GM12878 (cell line): ENCODE results near the gene HS6ST3. TPM values are rescaled to one million over a fixed set of nuclear protein-coding genes. Genes with fewer than 3 reads are reported as not detected.

Experiments used
- ATAC-seq: fragments of 200-7000 bp; cut with Tn5 transposase; 3 replicates; pipeline ENCODE4 v1.9.1; 2020; ENCODE audit warnings: mild to moderate bottlenecking, moderate library complexity
- BruUV-seq: library from RNA; stranded (reverse); fragments of 400-500 nt; replicated peaks from 2 replicates; lab custom pipeline; 2021; lab: Mats Ljungman, UMichigan
- CTCF ChIA-PET: fragments of 300-600 bp; sonication (Branson Sonifier 250); formaldehyde crosslinking; extraction: SDS; loops from one replicate; lab custom pipeline; 2021; ENCODE audit warnings: inconsistent platforms; lab: Yijun Ruan, JAX
- POLR2A ChIA-PET: fragments of 350-600 bp; formaldehyde crosslinking; extraction: SDS; loops from one replicate; lab custom pipeline; 2021; ENCODE audit warnings: inconsistent platforms; lab: Charles Lee
- RAD21 ChIA-PET: fragments of 300-600 bp; sonication (Branson Sonifier 250); formaldehyde crosslinking; loops from one replicate; lab custom pipeline; 2023; ENCODE audit warnings: antibody characterized with exemption; ENCODE audit not compliant: unreplicated experiment; lab: Charles Lee
- SMC1A ChIA-PET: fragments of 300-600 bp; sonication (Branson Sonifier 250); formaldehyde crosslinking; loops from one replicate; lab custom pipeline; 2023; ENCODE audit not compliant: unreplicated experiment, uncharacterized antibody; lab: Charles Lee
- DNase-seq: peaks from one replicate; pipeline ENCODE4 v3.0.0-alpha.2; 2011; ENCODE audit warnings: low read depth, low spot score
- FAIRE-seq: peaks from 3 replicates; lab custom pipeline; 2011; peaks lifted over from hg19 to GRCh38; lab: Jason Lieb, UNC
- H2AFZ ChIP-seq: 2 replicates; pipeline ENCODE4 v1.6.0; 2011; ENCODE audit warnings: low read depth, low read length, control low read depth; ENCODE audit not compliant: control insufficient read depth
- H3K27ac ChIP-seq: 2 replicates; pipeline ENCODE4 v1.5.1; 2011; ENCODE audit warnings: control low read depth; ENCODE audit not compliant: control insufficient read depth, insufficient read depth
- H3K27me3 ChIP-seq, 2 experiments: replicated peaks in 1 of 2; 2 replicates each; pipeline versions ENCODE4 v1.6.0 to v1.6.1; 2011; ENCODE audit warnings: low read length in 1 of 2; ENCODE audit not compliant: control insufficient read depth in 2 of 2, insufficient read depth in 2 of 2
- H3K36me3 ChIP-seq, 2 experiments: 2 replicates each; pipeline ENCODE4 v1.5.1; 2011; ENCODE audit warnings: low read length in 1 of 2; ENCODE audit not compliant: control insufficient read depth in 2 of 2, insufficient read depth in 2 of 2
- H3K4me1 ChIP-seq: 2 replicates; pipeline ENCODE4 v1.6.1; 2011; ENCODE audit warnings: mild to moderate bottlenecking, low read length, moderate library complexity, mixed read lengths; ENCODE audit not compliant: control insufficient read depth, insufficient read depth
- H3K4me2 ChIP-seq: 2 replicates; pipeline ENCODE4 v1.6.0; 2011; ENCODE audit warnings: control low read depth; ENCODE audit not compliant: control insufficient read depth, insufficient read depth
- H3K4me3 ChIP-seq: fragments of 200-600 bp; sonication (generic); 2 replicates; pipeline ENCODE4 v1.5.1; 2016
- H3K79me2 ChIP-seq: 2 replicates; pipeline ENCODE4 v1.6.0; 2011; ENCODE audit warnings: low read length; ENCODE audit not compliant: control insufficient read depth, insufficient read depth
- H3K9ac ChIP-seq: 2 replicates; pipeline ENCODE4 v1.8.0; 2011; ENCODE audit warnings: low read length, control low read depth, mixed read lengths; ENCODE audit not compliant: control insufficient read depth, insufficient read depth
- H3K9me3 ChIP-seq: replicated peaks from 3 replicates; pipeline ENCODE4 v1.5.1; 2011; ENCODE audit warnings: mild to moderate bottlenecking, low read length; ENCODE audit not compliant: control insufficient read depth, insufficient read depth
- H4K20me1 ChIP-seq: 2 replicates; pipeline ENCODE4 v1.6.0; 2011; ENCODE audit not compliant: control insufficient read depth, insufficient read depth
- CHD1 ChIP-seq: IDR thresholded peaks from 2 replicates; pipeline ENCODE4 v1.6.1; 2012; ENCODE audit warnings: low read depth, low read length, improper control_type of control experiment
- E4F1 ChIP-seq: fragments of 450-650 bp; IDR thresholded peaks from 2 replicates; pipeline ENCODE4 v1.6.1; 2018; ENCODE audit warnings: borderline replicate concordance, mild to moderate bottlenecking; ENCODE audit not compliant: partially characterized antibody
- EZH2 ChIP-seq: IDR thresholded peaks from 2 replicates; pipeline ENCODE4 v1.6.1; 2012; ENCODE audit warnings: low read depth, mild to moderate bottlenecking, control low read depth, inconsistent platforms, low read length, borderline replicate concordance; ENCODE audit not compliant: control insufficient read depth
- GATAD2B ChIP-seq: fragments of 450-650 bp; conservative IDR thresholded peaks from 2 replicates; pipeline ENCODE4 v1.6.1; 2017; ENCODE audit warnings: low read depth, mild to moderate bottlenecking, moderate library complexity
- HDAC6 ChIP-seq: fragments of 200-600 bp; sonication (generic); IDR thresholded peaks from one replicate; pipeline ENCODE4 v1.8.0; 2017; ENCODE audit warnings: antibody characterized with exemption; ENCODE audit not compliant: unreplicated experiment
- HSF1 ChIP-seq: fragments of 150-350 bp; IDR thresholded peaks from 2 replicates; pipeline ENCODE4 v1.6.1; 2014; ENCODE audit warnings: mild to moderate bottlenecking, low read depth, low read length
- IKZF1 ChIP-seq: fragments of 450-650 bp; conservative IDR thresholded peaks from 2 replicates; pipeline ENCODE4 v1.6.1; 2017; ENCODE audit warnings: antibody characterized with exemption, mild to moderate bottlenecking
- MEF2A ChIP-seq: IDR thresholded peaks from 2 replicates; pipeline ENCODE4 v1.6.1; 2011; ENCODE audit warnings: low read depth, mild to moderate bottlenecking, low read length, moderate library complexity; ENCODE audit not compliant: insufficient read depth
- NKRF ChIP-seq: fragments of 450-650 bp; conservative IDR thresholded peaks from 2 replicates; pipeline ENCODE4 v1.6.1; 2017; ENCODE audit warnings: mild to moderate bottlenecking, moderate library complexity
- POLR2AphosphoS2 ChIP-seq: IDR thresholded peaks from 2 replicates; pipeline ENCODE4 v1.6.1; 2011; ENCODE audit warnings: low read depth, mild to moderate bottlenecking, low read length, improper control_type of control experiment, moderate library complexity
- USF1 ChIP-seq: IDR thresholded peaks from 2 replicates; pipeline ENCODE4 v1.6.1; 2011; ENCODE audit warnings: borderline replicate concordance, low read depth, mild to moderate bottlenecking, moderate library complexity, mixed read lengths, low read length; ENCODE audit not compliant: insufficient read depth; ENCODE audit errors: extremely low read length
- YBX1 ChIP-seq: fragments of 450-650 bp; IDR thresholded peaks from 2 replicates; pipeline ENCODE4 v1.6.1; 2016; ENCODE audit warnings: antibody characterized with exemption
- ZNF622 ChIP-seq: fragments of 450-650 bp; IDR thresholded peaks from 2 replicates; pipeline ENCODE4 v1.6.1; 2017; ENCODE audit warnings: mild to moderate bottlenecking, inconsistent platforms
- WGBS: methylation state at CpG from one replicate; pipeline ENCODE4 v1.1.6; 2016; ENCODE audit warnings: low lambda C conversion rate; ENCODE audit not compliant: insufficient replicate concordance, insufficient coverage; ENCODE audit errors: missing lambda C conversion rate; 5-methylcytosine and 5-hydroxymethylcytosine counted together
- in situ Hi-C: fragments of 300-500 bp; cut with MboI; formaldehyde crosslinking; loops from 9 replicates; pipeline ENCODE4 v1.14.3; 2018; ENCODE audit warnings: mixed read lengths
- intact Hi-C: fragments of 100-400 bp; cut with micrococcal nuclease; formaldehyde crosslinking; loops from one replicate; pipeline ENCODE4 v1.14.2; 2022; ENCODE audit not compliant: unreplicated experiment
- polyA plus RNA-seq, 11 experiments: library from polyadenylated mRNA; depleted of rRNA in 4 of 11; unstranded in 6 of 11; stranded (reverse) in 5 of 11; fragments of >200 nt; fragmentation: Nextera tagmentation in 4 of 11; fragmentation: Illumina TruSeq in 1 of 11; extraction: Ambion mirVana in 4 of 11; extraction: Trizol in 1 of 11; gene quantifications; 1 replicate in 1 of 11; 2 replicates in 10 of 11; pipeline versions ENCODE4 v1.2.1 to v1.2.3, GENCODE V29; 2011 to 2016; ENCODE audit warnings: inconsistent platforms in 2 of 11, missing spikeins in 2 of 11, low read depth in 1 of 11
- total RNA-seq, 4 experiments: library from RNA; depleted of rRNA in 3 of 4; stranded (reverse); fragments of >200 nt in 3 of 4; fragmentation: Illumina TruSeq in 1 of 4; extraction: Trizol in 1 of 4; gene quantifications; 2 replicates each; pipeline versions ENCODE4 v1.2.1 to v1.2.3, GENCODE V29; 2013 to 2021

The HS6ST3 gene
- total and polyA plus RNA-seq, 10 of the 15 experiments (the other 5 are each of a cell fraction or from before 2014, with no cell fraction given), result under 0.01 to 2.9 TPM; not detected in 8

- ChIA-PET POLR2A (no interaction called here), CTCF (no interaction called here), SMC1A (no interaction called here), RAD21 (no interaction called here)
- Histone ChIP-seq H3K4me2 (no peak overlapping the region), H3K4me1 (no peaks in the 10 kb centered on the region), H4K20me1 (no peaks in the 10 kb centered on the region), H3K9me3 (no peaks in the 10 kb centered on the region), H3K79me2 (no peaks in the 10 kb centered on the region), H2AFZ (no peak overlapping the region), H3K27me3 (no peaks in the 10 kb centered on the region), H3K9ac (no peak overlapping the region), H3K36me3 (no peaks in the 10 kb centered on the region), H3K4me3 (no peak overlapping the region), H3K27ac (no peak overlapping the region)
- no TSS peak for BruUV-seq
- 53% methylated on average over 5 of the region's 5 CpGs for WGBS
- DNase-seq, result no peak
- FAIRE-seq, result no peak
- ATAC-seq, result no peak
- intact Hi-C loops (no loop called here), in situ Hi-C loops (no loop called here)
- TF ChIP-seq E4F1 (no peak), ZNF622 (no peak), POLR2AphosphoS2 (no peak), MEF2A (no peak), EZH2 (no peak), HSF1 (no peak), NKRF (no peak), IKZF1 (no peak), GATAD2B (no peak), HDAC6 (no peak), CHD1 (no peak), USF1 (no peak), YBX1 (no peak)
Measured at GRCh38 chr13:96490496-96490989, 400.6 kb downstream of the HS6ST3 start.
